Measurements from ENCODE around the gene MLF1. TPM values are rescaled to one million over a fixed set of nuclear protein-coding genes. Genes with fewer than 3 reads are reported as not detected.
A peak's percentile ranks its signal among the peaks of the same experiment; 100 is the strongest.

Gene MLF1
- total and polyA plus RNA-seq, 11 donors = 64.9 to 258 (median 114) TPM

GRCh38 chr3:158568784-158569183 lies 2.2 kb upstream of the MLF1 start:
- no peaks in the 10 kb centered on the region for H3K36me3 ChIP-seq
- intact Hi-C loops (cut with DNase I) = loop anchor here in 1 of 10 donors (5.0 kb wide), 1 partner anchor 234 kb away; the partner anchor contains the start of gene MFSD1
- no peak for TF ChIP-seq CTCF (IDR thresholded peaks at IDR 0.05)
- TF ChIP-seq POLR2A (IDR thresholded peaks at IDR 0.05) = no peak
- H3K4me1 ChIP-seq = peaks cover 0 to 20% (median 9%) of the 10 kb centered on the region in 12 donors
- DNase-seq (no peak), ATAC-seq (no peak)
- no peak overlapping the region for H3K4me3 ChIP-seq
- H3K9me3 ChIP-seq = peaks cover 0 to 4% (median 0%) of the 10 kb centered on the region in 12 donors
- peak overlapping the region in 5 of 12 donors; percentile 81 to 92 (median 85) for H3K27ac ChIP-seq
- 84 to 89% (median 86%) methylated on average over 3 of the region's 3 CpGs for WGBS, 4 donors
- H3K27me3 ChIP-seq = no peaks in the 10 kb centered on the region

- Histone ChIP-seq H3K9me3 (peaks cover 0 to 4% (median 0%) of the 10 kb centered on the region in 12 donors), H3K36me3 (no peaks in the 10 kb centered on the region), H3K27me3 (no peaks in the 10 kb centered on the region), H3K4me3 (no peak overlapping the region), H3K4me1 (peaks cover 0 to 22% (median 9%) of the 10 kb centered on the region in 12 donors), H3K27ac (peak overlapping the region in 11 of 12 donors; percentile 9 to 92 (median 84))
- DNase-seq = peak in 2 of 5 donors; percentile 9 to 32
- WGBS, 4 donors = 16 to 28% (median 19%) methylated on average over 3 of the region's 3 CpGs
- TF ChIP-seq CTCF (IDR thresholded peaks at IDR 0.05) = no peak
- no peak for TF ChIP-seq POLR2A (IDR thresholded peaks at IDR 0.05)
- ATAC-seq = no peak
- intact Hi-C loops (cut with DNase I) = loop anchor here in 6 of 10 donors (5.0 to 10.0 kb wide), 3 partner anchors 73 to 233 kb away; partner anchors contain the start of genes GFM1 (in 6 of the 6) and MFSD1 (in 2 of the 6)
Observed at GRCh38 chr3:158569794-158570193, 1.2 kb upstream of the MLF1 start.

- Histone ChIP-seq H3K36me3 (no peaks in the 10 kb centered on the region), H3K27ac (peak overlapping the region in 6 of 12 donors; percentile 23 to 89 (median 42)), H3K9me3 (no peaks in the 10 kb centered on the region), H3K27me3 (no peaks in the 10 kb centered on the region), H3K4me3 (peak overlapping the region in 11 of 12 donors; percentile 5 to 79 (median 64)), H3K4me1 (peaks cover 0 to 31% (median 9%) of the 10 kb centered on the region in 12 donors)
- intact Hi-C loops (cut with DNase I) = loop anchor here in 6 of 10 donors (5.0 to 10.0 kb wide), 3 partner anchors 70 to 230 kb away; partner anchors contain the start of genes GFM1 (in 6 of the 6) and MFSD1 (in 1 of the 6)
- ATAC-seq = no peak
- 50 to 67% (median 66%) methylated on average over 16 of the region's 16 CpGs for WGBS, 4 donors
- DNase-seq = no peak
- TF ChIP-seq POLR2A (IDR thresholded peaks at IDR 0.05) = no peak
- TF ChIP-seq CTCF (IDR thresholded peaks at IDR 0.05) = no peak
Observed at GRCh38 chr3:158571969-158572765, 1.2 kb downstream of the MLF1 start.

- WGBS, 4 donors = 46 to 66% (median 61%) methylated on average over 8 of the region's 8 CpGs
- intact Hi-C loops (cut with DNase I) = loop anchor here in 6 of 10 donors (5.0 to 10.0 kb wide), 3 partner anchors 70 to 230 kb away; partner anchors contain the start of genes GFM1 (in 6 of the 6) and MFSD1 (in 1 of the 6)
- no peak for TF ChIP-seq CTCF (IDR thresholded peaks at IDR 0.05)
- no peaks in the 10 kb centered on the region for H3K36me3 ChIP-seq
- ATAC-seq (no peak), DNase-seq (peak in 1 of 5 donors; percentile 28)
- peak overlapping the region in 11 of 12 donors; percentile 5 to 79 (median 38) for H3K4me3 ChIP-seq
- H3K4me1 ChIP-seq = peaks cover 0 to 31% (median 9%) of the 10 kb centered on the region in 12 donors
- H3K9me3 ChIP-seq = no peaks in the 10 kb centered on the region
- H3K27ac ChIP-seq = peak overlapping the region in 7 of 12 donors; percentile 23 to 89 (median 42)
- H3K27me3 ChIP-seq = no peaks in the 10 kb centered on the region
Observed at GRCh38 chr3:158572766-158573060, 1.7 kb downstream of the MLF1 start.
